Loucy (cell line): ENCODE results near the gene EXTL2.
"Not testable (repeated sequence)": the region's sequence is repeated elsewhere in the genome, so short reads cannot be mapped to it uniquely, and the experiment has no call there.

Experiments
- H2AFZ ChIP-seq: fragments of 200-600 bp; sonication (generic); 2 replicates; pipeline ENCODE4 v1.6.0; 2016; ENCODE audit warnings: antibody characterized with exemption, mild to moderate bottlenecking, low read length, moderate library complexity
- H3F3A ChIP-seq: fragments of 200-600 bp; 2 replicates; pipeline ENCODE4 v1.6.0; 2016; ENCODE audit warnings: antibody characterized with exemption, low read depth, mild to moderate bottlenecking
- H3K27me3 ChIP-seq: fragments of 200-600 bp; sonication (generic); 2 replicates; pipeline ENCODE4 v1.6.1; 2014; ENCODE audit warnings: low read length, mild to moderate bottlenecking; ENCODE audit not compliant: insufficient read depth, poor library complexity, severe bottlenecking
- H3K36me3 ChIP-seq: fragments of 200-600 bp; sonication (generic); 2 replicates; pipeline ENCODE4 v1.6.1; 2016; ENCODE audit warnings: low read length; ENCODE audit not compliant: insufficient read depth
- H3K4me1 ChIP-seq: fragments of 200-600 bp; sonication (generic); 2 replicates; pipeline ENCODE4 v1.5.1; 2014; ENCODE audit warnings: low read length, mild to moderate bottlenecking; ENCODE audit not compliant: insufficient read depth, poor library complexity, severe bottlenecking
- H3K4me2 ChIP-seq: fragments of 200-600 bp; sonication (generic); 2 replicates; pipeline ENCODE4 v1.6.0; 2014; ENCODE audit warnings: antibody characterized with exemption, low read length, low read depth, mild to moderate bottlenecking; ENCODE audit not compliant: poor library complexity, severe bottlenecking
- H3K4me3 ChIP-seq: fragments of 200-600 bp; sonication (generic); 2 replicates; pipeline ENCODE4 v1.5.1; 2014; ENCODE audit warnings: low read length, mild to moderate bottlenecking, mixed read lengths; ENCODE audit not compliant: poor library complexity, severe bottlenecking
- H3K79me2 ChIP-seq: fragments of 200-600 bp; sonication (generic); 2 replicates; pipeline ENCODE4 v1.6.1; 2014; ENCODE audit warnings: low read length; ENCODE audit not compliant: insufficient read depth
- H3K9ac ChIP-seq: fragments of 200-600 bp; sonication (generic); 2 replicates; pipeline ENCODE4 v1.6.0; 2014; ENCODE audit warnings: mild to moderate bottlenecking, low read depth, low read length, moderate library complexity; ENCODE audit not compliant: poor library complexity, severe bottlenecking
- H3K9me2 ChIP-seq: fragments of 200-600 bp; sonication (generic); replicated peaks from 2 replicates; pipeline ENCODE4 v1.6.1; 2016; ENCODE audit warnings: low read depth, low read length, mixed read lengths
- H3K9me3 ChIP-seq: fragments of 200-600 bp; sonication (generic); 2 replicates; pipeline ENCODE4 v1.6.1; 2014; ENCODE audit warnings: mild to moderate bottlenecking, antibody characterized with exemption, low read length, low read depth; ENCODE audit not compliant: insufficient read depth
- H4K20me1 ChIP-seq: fragments of 200-600 bp; sonication (generic); 2 replicates; pipeline ENCODE4 v1.6.0; 2014; ENCODE audit warnings: antibody characterized with exemption, low read length, mild to moderate bottlenecking; ENCODE audit not compliant: insufficient read depth, poor library complexity, severe bottlenecking
- EZH2phosphoT487 ChIP-seq: fragments of 200-600 bp; IDR thresholded peaks from 2 replicates; pipeline ENCODE4 v1.6.1; 2018; ENCODE audit warnings: antibody characterized with exemption, mild to moderate bottlenecking, moderate library complexity, borderline replicate concordance
- TF ChIP-seq, protein P1 (sequence below): fragments of 200-600 bp; sonication (generic); conservative IDR thresholded peaks from 2 replicates; pipeline ENCODE4 v1.5.1; 2014; ENCODE audit warnings: mild to moderate bottlenecking, antibody characterized with exemption, low read length

Gene EXTL2

DNA sequence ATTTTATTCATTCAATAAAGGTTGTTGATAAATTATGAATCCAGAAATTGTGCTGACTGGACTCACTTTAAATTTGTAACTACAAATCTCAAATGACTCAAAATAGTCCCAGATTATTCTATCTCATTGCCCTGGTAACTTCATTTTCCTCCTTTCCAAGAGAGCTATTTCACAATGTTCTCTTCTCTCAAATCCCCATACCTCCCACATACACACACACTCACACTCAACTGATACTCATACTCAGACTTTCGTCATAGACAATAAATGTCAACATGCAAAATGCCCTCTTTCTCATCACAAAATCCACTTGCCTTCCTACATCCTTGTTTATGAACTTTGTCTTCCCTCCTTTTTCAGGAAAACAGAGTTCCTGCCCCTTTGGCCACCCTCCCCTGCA lies 33.3 kb downstream of the EXTL2 start:
- H3K9me2 ChIP-seq = no peaks in the 10 kb centered on the region
- H3K9ac ChIP-seq = no peak overlapping the region
- H3K4me1 ChIP-seq = no peaks in the 10 kb centered on the region
- H3K27me3 ChIP-seq = no peaks in the 10 kb centered on the region
- no peak overlapping the region for H3K4me3 ChIP-seq
- H3K36me3 ChIP-seq = no peaks in the 10 kb centered on the region
- H3K9me3 ChIP-seq = no peaks in the 10 kb centered on the region
- TF ChIP-seq EZH2phosphoT487 = no peak
- TF ChIP-seq, protein P1, sequence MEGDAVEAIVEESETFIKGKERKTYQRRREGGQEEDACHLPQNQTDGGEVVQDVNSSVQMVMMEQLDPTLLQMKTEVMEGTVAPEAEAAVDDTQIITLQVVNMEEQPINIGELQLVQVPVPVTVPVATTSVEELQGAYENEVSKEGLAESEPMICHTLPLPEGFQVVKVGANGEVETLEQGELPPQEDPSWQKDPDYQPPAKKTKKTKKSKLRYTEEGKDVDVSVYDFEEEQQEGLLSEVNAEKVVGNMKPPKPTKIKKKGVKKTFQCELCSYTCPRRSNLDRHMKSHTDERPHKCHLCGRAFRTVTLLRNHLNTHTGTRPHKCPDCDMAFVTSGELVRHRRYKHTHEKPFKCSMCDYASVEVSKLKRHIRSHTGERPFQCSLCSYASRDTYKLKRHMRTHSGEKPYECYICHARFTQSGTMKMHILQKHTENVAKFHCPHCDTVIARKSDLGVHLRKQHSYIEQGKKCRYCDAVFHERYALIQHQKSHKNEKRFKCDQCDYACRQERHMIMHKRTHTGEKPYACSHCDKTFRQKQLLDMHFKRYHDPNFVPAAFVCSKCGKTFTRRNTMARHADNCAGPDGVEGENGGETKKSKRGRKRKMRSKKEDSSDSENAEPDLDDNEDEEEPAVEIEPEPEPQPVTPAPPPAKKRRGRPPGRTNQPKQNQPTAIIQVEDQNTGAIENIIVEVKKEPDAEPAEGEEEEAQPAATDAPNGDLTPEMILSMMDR = no peak
- no peak overlapping the region for H3K4me2 ChIP-seq
- no peak overlapping the region for H2AFZ ChIP-seq
- H3F3A ChIP-seq = no peaks in the 10 kb centered on the region
- H4K20me1 ChIP-seq = no peaks in the 10 kb centered on the region
- H3K79me2 ChIP-seq = no peaks in the 10 kb centered on the region

DNA sequence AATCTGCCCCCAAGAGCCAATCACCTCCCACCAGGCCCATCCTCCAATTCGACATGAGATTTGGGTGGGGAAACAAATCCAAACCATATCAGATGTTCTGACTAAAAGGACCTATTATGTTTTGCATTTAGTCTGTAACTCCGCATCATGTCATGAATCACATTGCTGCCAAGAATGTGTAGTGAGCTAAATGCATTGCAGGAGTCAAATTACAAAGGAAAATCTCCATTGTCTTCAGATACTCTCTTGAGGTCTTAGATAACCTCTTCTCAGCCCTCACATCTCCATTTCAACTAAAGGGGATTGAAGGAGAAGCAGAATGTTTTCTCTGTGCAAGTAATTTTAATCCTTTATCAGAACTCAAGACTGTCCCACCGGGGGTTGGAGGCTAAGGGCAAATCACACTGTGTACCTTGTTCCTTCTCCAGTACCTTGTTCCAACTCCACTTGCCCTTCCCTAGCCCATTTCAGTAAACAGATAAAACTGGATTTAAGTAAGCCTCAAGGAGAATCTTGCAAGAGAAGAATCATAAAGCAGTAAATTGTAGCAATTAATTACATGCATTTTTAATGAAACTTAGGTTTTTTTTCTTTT lies 34.1 kb downstream of the EXTL2 start:
- Histone ChIP-seq H2AFZ (no peak overlapping the region), H3K4me2 (no peak overlapping the region), H3K9me2 (no peaks in the 10 kb centered on the region), H3K9ac (no peak overlapping the region), H3F3A (no peaks in the 10 kb centered on the region), H3K9me3 (no peaks in the 10 kb centered on the region), H3K36me3 (no peaks in the 10 kb centered on the region), H3K79me2 (no peaks in the 10 kb centered on the region), H3K27me3 (no peaks in the 10 kb centered on the region), H4K20me1 (no peaks in the 10 kb centered on the region), H3K4me1 (no peaks in the 10 kb centered on the region), H3K4me3 (no peak overlapping the region)
- no peak for TF ChIP-seq EZH2phosphoT487
- TF ChIP-seq, protein P1 = no peak

DNA sequence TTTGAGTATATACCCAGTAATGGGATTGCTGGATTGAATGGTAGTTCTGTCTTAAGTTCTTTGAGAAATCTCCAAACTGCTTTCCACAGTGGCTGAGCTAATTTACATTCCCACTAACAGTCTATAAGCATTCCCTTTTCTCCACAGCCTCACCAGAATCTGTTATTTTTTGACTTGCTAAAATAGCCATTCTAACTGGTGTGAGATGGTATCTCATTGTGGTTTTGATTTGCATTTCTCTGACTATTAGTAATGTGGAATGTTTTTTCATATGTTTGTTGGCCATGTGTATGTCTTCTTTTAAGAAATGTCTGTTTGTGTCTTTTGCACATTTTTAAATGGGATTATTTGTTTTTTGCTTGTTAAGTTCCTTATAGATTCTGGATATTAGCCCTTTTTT lies 39.5 kb downstream of the EXTL2 start:
- not testable (repeated sequence) for H3K4me2 ChIP-seq, H3K9me3 ChIP-seq, H3K27me3 ChIP-seq, H3K4me3 ChIP-seq, H3K9me2 ChIP-seq, H2AFZ ChIP-seq, H3K36me3 ChIP-seq, H3K79me2 ChIP-seq, H4K20me1 ChIP-seq, H3K4me1 ChIP-seq, H3F3A ChIP-seq, H3K9ac ChIP-seq

DNA sequence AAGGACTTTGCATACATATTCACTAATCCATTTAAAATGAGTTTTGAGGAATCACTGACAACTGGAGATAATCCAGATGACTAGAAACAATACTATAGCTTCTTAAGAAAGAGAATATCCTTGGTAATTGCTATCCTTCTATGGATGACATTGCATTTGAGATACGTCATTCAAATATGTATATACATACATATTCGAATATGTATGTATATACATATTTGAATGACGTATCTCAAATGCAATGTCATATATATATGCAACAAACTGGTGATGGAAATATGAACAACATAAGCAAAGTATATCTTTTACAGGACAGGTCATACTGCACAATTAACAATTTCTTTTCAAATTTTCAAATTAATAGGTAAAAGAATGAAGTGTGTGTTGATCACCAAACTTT lies 41.7 kb downstream of the EXTL2 start:
- no peak overlapping the region for H3K4me2 ChIP-seq
- no peak overlapping the region for H3K4me3 ChIP-seq
- H3K36me3 ChIP-seq = no peaks in the 10 kb centered on the region
- H4K20me1 ChIP-seq = no peaks in the 10 kb centered on the region
- H3K4me1 ChIP-seq = no peaks in the 10 kb centered on the region
- TF ChIP-seq EZH2phosphoT487 = no peak
- TF ChIP-seq, protein P1 = no peak
- no peaks in the 10 kb centered on the region for H3K9me2 ChIP-seq
- no peaks in the 10 kb centered on the region for H3K9me3 ChIP-seq
- H3K27me3 ChIP-seq = no peaks in the 10 kb centered on the region
- no peaks in the 10 kb centered on the region for H3K79me2 ChIP-seq
- H3F3A ChIP-seq = no peaks in the 10 kb centered on the region
- no peak overlapping the region for H3K9ac ChIP-seq
- no peak overlapping the region for H2AFZ ChIP-seq
